Activated CD4-positive, alpha-beta T cell treated with anti-CD3 and anti-CD28 coated beads for 1 hour (primary cell): ENCODE measurements around the gene AAMDC.
"Not testable (repeated sequence)": the region's sequence is repeated elsewhere in the genome, so short reads cannot be mapped to it uniquely, and the experiment has no call there.

Experiments
- DNase-seq: peaks from one replicate; pipeline ENCODE4 v3.0.0-alpha.2; 2020

Gene AAMDC

GRCh38 chr11:77890100-77890614, 69.2 kb downstream of the AAMDC start:
- not testable (repeated sequence) for DNase-seq

- DNase-seq = not testable (repeated sequence)
Measured at GRCh38 chr11:77890619-77891056, 69.7 kb downstream of the AAMDC start.

- not testable (repeated sequence) for DNase-seq
Measured at GRCh38 chr11:77891256-77891655, 70.3 kb downstream of the AAMDC start.

- DNase-seq = not testable (repeated sequence)
Measured at GRCh38 chr11:77891703-77892102, 70.8 kb downstream of the AAMDC start.

GRCh38 chr11:77894949-77895348, 74.0 kb downstream of the AAMDC start:
- not testable (repeated sequence) for DNase-seq

- DNase-seq = no peak
Measured at GRCh38 chr11:77908835-77909234, 87.9 kb downstream of the AAMDC start.

- DNase-seq = no peak
Measured at GRCh38 chr11:77909277-77909676, 88.3 kb downstream of the AAMDC start.

GRCh38 chr11:77910828-77911227, 89.9 kb downstream of the AAMDC start:
- not testable (repeated sequence) for DNase-seq

GRCh38 chr11:77913608-77914306, 92.8 kb downstream of the AAMDC start:
- DNase-seq = not testable (repeated sequence)

GRCh38 chr11:77914307-77914791, 93.4 kb downstream of the AAMDC start:
- not testable (repeated sequence) for DNase-seq

GRCh38 chr11:77917713-77918112, 96.8 kb downstream of the AAMDC start:
- DNase-seq = not testable (repeated sequence)
